GM21529 (cell line): ENCODE results near the gene CT83.

Experiments used
- ATAC-seq: cut with Tn5 transposase; IDR thresholded peaks from one replicate; pipeline ENCODE4 v1.9.1; 2021; ENCODE audit not compliant: unreplicated experiment

Gene CT83

DNA sequence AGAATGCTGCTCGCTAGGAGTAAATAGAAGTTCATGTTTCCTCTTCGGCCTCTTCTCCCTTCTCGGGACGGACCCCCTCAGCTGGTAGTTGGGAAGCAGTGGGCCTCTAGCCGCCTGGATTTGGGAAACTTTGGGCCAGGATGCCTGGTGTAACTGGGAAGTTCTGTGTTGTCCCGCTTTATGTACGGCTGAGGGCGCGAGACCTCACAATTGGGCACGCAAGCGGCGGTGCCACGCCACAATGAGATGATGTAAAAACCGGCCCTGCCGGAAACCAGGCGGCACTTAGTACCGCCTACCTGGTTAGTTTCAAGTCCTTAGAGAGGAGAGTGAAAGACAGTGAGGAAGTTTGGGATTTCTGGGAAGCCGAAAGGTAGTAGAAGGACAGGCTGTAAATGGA is at the start of gene CT83:
TSS of gene CT83 (minus strand) at position 155 of the 400 bp plus-strand sequence. CDS start at position 35, 120 bp downstream.
- no peak for ATAC-seq

GRCh38 chrX:116499780-116500179 is 37.0 kb upstream of the CT83 start:
- ATAC-seq = no peak

DNA sequence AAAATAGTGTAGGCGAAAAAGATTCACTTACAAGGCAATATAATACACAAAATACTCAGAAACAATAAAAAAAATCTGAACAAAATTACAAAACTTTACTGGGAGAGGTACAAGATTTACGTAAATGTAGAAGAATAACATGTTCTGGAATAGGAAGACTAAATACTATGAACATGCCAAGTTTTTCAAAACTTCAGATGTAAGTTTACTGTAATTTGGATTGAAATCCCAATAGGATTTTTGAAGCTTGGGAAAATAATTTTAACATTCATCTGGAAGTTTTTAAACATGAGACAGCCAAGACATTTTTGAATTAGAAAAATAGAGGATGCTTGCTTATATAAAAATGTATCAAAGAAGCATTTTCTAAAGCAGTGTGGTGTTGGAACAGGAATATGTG is 30.5 kb upstream of the CT83 start:
- ATAC-seq = no peak

GRCh38 chrX:116490104-116490503 is 27.3 kb upstream of the CT83 start:
- ATAC-seq = no peak

GRCh38 chrX:116480059-116480458 is 17.3 kb upstream of the CT83 start:
- ATAC-seq = no peak

DNA sequence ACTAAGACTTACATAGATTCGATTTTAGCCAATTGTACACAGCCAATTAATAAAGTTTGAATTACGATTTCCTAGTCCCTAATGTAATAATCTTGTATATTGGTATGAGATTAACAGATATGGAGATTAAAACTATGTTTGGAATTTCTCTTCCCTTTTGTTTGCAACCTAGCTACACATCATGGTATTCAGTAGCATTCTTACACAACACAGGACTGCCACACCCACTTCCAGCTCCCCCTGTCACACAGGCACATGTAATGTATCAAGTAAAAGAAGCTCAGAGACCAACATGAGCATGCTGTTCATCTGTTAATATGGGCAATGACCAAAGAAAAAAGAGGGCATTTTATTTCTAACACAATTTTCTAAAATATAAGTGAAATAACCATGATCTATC is 13.6 kb downstream of the CT83 start:
- no peak for ATAC-seq

- ATAC-seq = no peak
Observed at GRCh38 chrX:116436358-116436816, 26.4 kb downstream of the CT83 start, which contains the start of gene SLC6A14. Gene SLC6A14, plus strand, starts transcription at chrX:116436606. Its CDS starts 104 bp downstream, at chrX:116436710.

- no peak for ATAC-seq
Observed at GRCh38 chrX:116435597-116435996, 27.2 kb downstream of the CT83 start.

DNA sequence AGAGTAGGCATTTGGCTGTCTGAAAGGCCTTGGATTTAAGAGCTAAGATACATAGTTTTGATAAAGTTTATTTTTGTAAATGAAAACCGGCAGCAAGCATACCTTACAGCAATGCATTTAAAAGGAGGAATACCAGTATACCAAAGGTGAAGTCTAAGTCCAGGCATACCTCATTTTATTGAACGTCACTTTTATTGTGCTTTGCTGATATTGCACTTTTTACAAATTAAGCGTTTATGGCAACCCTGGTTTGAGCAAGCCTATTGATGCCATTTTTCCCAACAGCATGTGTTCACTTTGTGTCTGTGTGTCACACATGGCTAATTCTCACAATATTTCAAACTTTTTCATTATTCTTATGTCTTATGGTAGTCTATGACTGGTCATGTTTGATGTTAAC is 34.8 kb downstream of the CT83 start:
- ATAC-seq = no peak

DNA sequence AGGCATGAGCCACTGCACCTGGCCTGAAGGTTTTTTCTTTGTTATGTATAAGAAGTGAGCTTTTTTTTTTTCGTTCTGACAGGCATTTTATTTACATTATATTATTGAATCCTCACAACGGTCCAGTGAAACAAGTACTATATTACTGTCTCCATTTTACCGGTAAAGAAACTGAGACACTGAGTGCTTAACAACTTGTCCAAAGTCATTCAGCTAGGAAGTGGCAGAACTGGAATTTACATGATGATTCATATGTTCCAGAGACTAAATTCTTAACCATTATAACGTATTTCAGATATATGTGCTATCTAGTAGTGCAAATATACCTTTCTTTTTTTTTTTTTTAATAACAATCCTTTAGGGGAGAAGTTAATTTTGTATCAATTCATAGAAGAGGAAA is 44.8 kb downstream of the CT83 start:
- ATAC-seq = no peak

DNA sequence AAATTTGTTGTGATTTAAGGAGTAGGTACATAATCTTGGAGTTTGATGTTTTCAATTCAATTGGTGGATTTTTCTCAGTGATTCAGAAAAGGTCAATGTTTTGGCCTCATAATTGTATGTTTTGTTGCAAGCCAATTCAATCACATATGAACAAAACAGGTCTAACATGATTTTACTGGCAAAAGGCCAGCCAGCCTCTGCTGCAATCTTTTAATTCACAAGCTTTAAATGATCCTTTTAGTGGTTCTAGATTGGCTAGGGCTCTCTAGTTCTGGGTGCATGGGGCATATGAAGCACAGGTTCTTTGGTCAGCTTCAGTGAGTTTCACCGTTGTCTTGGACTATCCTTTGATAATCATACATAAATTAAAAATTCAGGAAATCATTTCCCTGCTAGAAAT is 45.6 kb downstream of the CT83 start:
- ATAC-seq = no peak

DNA sequence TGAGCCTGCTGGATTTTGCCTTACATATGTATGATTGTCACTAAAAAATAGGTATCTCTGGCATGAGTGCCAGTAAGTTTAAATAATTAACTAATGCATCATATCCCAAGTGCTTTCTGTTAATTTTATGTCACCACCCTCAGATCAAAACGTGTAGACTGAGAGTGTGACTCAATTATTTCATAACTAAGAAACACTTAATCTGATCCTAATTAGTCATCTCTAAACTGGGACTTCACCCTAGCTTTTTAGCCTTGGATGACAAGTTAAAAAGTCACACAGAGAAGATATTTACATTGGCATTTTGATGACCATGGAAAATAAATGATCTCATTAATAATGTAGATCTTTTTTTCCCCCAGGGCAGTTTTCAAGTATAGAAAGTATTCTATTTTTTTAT is 49.5 kb downstream of the CT83 start:
- ATAC-seq = no peak
